Stimulated activated CD8-positive, alpha-beta memory T cell treated with anti-CD3 and anti-CD28 coated beads, Interleukin-7, amount 100 ng/mL, for 48 hours (primary cell): ENCODE measurements around the gene TWF2.
A peak's percentile ranks its signal among the peaks of the same experiment; 100 is the strongest.
"Not testable (repeated sequence)": the region's sequence is repeated elsewhere in the genome, so short reads cannot be mapped to it uniquely, and the experiment has no call there.

Experiments
- DNase-seq, 2 donors: peaks; one replicate each; pipeline ENCODE4 v3.0.0-alpha.2; 2020; ENCODE audit warnings: low read depth in 1 of 2; ENCODE audit errors: extremely low read depth in 1 of 2

Gene TWF2

DNA sequence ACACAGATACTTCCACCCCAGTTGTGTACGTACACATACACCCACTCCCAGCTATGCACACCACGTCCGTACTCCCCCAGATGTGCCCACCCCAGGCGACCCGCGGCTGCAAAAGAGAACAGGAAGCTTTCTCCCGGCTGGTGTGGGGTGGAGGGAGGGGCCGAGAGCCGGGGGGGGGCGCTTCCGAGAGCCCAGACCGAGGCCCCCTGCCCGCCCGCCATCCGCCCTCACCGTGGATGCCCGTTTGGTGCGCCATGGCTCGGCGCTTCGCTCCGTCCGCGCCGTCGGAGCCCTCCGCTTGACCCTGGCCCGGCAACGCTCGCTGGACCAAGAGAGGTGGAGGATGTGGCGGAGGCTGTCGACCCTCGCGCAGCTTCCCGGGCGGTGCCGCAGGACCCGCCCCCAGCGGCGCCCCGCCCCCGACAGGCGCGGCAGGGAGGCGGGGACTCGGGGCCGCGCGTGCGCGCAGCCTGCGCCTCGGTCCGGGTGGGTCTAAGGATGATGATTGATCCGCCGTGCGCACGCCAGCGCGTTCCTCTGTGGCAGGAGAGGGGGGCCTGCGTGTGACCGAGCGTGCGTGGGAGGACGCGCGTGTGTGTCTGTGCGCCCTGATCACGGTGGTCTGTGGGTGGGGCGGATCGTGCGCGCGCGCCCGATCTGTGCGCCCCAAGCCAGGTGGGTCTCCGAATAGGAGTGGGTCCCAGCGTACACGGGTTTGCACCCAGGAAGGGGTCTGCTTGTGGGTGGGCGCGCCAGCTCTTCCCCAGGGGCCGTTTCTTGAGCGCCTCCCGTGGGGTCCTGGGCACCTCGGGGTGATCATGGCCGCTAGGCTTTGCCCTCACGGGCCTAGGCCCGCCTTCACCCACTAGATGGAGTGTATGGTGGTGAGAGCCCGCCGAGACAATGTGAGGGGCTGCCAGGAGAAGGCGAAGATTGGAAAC is at the start of gene TWF2:
TWF2 (minus strand) TSS at position 398 of the 941 bp plus-strand sequence; CDS start at position 256, 142 bp downstream.
- peak; percentile 83 to 84 for DNase-seq

DNA sequence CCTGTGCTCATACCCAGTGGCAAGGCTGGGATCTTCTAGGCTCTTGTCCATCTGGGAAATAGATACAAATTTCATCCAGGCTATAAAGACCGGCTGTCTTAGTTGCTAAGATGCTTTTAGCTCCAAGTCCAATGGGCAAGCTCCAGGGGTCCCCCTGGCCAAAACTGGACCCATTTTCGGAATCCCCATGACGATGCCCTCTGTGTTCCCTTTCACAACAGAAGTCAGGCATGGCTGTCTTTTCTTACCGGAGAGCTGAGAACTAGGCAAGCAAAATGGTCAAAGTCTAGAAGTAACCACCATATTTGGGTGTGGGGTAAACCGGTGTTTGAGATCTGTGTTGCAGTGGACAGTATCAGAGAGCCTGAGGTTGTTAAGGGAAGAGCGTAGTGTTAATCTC is 49.7 kb upstream of the TWF2 start:
- DNase-seq = no peak

DNA sequence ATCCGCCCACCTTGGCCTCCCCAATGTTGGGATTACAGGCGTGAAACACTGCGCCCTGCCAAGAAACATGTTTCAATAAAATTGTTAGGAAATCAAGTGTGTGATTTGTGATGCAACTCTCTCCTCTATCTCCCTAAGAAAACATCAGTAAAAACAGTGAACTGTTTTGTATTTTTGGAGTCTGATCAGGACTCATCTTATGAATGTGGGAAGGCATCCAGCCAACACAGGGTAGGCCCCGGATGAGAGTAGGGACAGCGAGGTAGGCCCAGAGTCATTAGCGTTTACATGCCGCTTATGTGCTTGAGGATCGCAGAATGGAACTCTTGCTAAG is 47.8 kb upstream of the TWF2 start:
- no peak for DNase-seq

DNA sequence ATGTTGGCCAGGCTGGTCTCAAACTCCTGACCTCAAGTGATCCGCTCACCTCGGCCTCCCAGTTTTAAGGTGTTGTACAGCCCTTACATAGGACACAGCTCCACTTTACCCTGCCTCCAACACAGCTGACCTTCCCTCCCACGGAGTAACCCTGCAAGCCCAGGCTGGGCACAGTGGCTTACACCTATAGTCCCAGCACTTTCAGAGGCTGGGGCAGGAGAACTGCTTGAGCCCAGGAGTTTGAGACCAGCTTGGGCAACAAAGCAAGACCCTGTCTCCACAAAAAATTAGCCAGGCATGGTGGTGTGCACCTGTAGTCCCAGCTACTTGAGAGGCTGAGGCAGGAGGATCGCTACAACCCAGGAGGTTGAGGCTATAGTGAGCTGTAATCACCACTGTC is 45.1 kb upstream of the TWF2 start:
- DNase-seq = not testable (repeated sequence)

DNA sequence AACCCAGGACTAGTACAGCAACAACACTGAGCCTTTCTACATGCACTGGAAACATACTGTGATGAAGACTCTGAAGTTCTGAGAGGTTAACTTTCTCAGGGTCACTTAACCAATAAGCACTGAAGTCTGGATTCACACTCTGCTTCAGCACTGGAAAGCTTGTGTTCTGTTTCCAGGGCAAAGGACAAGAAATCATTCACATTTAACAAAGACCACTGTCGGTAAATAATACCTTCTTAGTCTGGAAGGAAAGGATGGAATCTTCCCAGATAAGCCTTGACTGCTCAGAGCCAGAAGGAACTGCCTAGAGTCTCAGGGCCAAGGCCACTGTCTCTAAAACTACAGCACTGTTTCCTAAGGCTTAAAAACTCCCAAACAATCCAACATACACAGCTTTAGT is 44.3 kb upstream of the TWF2 start:
- DNase-seq = no peak

DNA sequence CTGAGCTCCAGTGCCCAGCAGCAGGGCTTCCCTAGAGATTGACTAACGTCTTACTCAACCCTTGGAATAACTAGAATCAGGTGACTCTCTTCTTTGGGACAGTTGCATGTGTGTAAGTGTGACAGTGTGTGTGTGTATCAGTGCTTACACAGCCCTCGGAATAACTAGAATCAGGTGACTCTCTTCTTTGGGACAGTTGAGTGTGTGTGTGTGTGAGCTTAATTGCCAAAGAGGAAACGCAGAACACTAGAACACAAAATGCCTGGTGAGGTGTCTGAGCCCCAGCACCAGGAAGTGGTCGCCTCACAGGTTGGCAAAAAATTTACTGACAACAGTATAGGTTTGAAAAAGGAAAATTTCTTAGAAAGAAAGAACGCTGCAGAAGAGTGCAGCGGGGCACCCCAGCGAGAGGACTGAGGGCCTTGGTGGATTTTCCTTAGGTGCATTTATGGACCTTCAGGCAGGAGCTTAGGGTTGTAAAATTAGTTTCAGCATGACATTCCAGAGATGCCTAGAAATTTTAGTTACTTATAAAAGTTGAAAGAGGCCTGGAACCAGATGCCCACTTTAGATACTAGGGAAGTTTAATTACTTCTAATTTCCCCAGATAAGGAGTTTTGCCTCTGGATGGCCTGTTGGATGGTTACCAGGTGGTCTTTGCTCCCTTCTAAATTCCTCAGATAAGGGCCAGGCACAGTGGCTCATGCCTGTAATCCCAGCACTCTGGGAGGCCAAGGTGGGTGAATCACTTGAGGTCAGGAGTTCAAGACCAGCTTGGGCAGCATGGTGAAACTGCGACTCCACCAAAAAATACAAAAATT is 43.2 kb upstream of the TWF2 start:
- DNase-seq = no peak

DNA sequence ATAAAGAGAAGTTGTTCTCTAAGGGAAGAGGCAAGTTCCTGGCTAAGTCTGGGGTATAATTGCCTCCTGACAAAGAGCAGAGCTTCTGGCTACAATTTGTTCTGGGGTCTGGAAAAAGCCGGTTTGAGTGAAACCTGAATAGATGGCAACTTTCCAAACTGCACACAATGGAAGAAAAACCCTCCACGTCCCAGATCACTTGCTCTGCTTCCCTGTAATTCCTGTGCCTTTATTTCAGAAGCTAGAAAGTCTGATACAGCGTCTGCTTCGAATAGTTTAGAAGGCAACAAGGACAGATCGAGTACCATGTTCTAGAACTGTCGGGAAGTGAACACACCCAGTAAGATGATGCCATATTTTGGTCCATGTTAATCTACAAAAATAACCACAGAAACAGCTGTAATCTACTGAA is 41.1 kb upstream of the TWF2 start:
- no peak for DNase-seq

DNA sequence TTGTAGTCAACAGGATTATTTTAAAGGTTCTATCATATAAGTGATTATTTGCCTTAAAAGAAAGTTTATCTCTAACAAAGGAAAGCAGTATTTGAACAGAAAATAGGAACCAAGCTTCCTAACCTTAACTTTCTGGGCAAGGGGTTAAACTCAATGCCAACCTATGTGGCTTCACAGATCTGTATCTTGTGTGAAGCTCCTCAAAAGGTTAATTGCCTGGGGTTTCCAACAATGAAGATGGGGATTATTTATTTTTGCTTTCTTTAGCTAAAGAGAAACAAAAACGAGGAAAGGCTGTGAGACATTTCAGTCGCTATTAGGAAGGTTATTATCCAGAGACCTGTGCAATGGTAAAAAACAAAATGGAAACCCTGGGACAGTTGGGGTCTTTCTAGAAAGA is 40.6 kb upstream of the TWF2 start:
- no peak for DNase-seq

DNA sequence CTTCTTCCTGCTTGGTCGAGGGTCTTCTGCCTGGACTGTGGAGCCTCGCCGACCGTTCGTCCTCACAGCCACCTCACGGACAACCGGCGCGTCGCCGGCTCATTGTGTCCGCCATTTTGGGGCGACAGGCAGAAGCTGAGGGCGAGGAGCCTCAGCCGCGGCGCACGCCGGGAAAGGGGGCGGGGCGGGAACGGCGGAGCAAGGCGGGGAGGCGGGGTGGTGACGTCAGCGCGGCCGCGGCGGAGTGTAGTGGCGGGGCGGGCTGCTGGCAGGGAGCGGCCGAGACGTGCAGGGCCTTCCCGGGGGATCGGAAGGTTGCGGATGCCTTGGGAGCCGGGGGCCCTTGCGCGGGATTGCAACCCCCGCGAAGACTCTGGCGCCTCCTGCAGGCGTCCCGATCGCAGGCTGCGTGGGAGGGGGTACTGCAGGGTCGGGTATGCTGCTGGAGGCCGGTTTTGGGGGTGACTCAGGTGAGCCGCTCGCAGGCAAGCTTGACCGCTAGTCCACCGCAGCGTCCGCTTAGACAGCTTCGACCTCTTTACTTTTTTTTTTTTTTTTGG is 39.6 kb upstream of the TWF2 start, which contains the start of gene WDR82:
WDR82 (minus strand) TSS at position 140 of the 560 bp plus-strand sequence. CDS start 288 bp downstream, outside the sequence.
- DNase-seq = peak; percentile 94 to 95

DNA sequence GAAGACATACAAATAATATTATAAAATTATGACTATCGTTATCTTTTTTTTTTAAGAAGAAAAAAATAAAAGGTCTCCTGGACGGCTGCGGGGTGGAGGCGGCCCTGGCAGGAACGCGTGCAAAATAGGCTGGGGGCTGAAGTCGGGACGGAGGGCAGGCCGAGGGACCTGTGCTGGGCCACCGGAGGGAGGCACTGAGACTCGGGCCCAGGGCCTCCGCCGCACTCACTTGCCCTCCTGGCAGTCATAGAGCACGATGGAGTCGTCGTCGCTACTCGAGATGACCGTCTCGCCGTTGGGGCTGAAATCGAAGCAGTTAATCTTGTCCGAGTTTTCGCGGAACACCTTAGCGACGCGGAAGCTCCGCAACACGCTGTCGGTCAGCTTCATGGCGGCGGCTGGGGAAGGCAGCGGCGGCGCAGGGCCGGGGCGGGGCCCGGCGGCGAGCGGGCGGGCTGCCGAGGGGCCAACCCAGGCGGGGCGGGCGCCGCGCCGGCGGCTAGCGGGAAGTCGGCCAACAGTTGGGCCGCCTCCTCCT is 39.1 kb upstream of the TWF2 start:
- peak in 1 of 2 donors; percentile 34 for DNase-seq

DNA sequence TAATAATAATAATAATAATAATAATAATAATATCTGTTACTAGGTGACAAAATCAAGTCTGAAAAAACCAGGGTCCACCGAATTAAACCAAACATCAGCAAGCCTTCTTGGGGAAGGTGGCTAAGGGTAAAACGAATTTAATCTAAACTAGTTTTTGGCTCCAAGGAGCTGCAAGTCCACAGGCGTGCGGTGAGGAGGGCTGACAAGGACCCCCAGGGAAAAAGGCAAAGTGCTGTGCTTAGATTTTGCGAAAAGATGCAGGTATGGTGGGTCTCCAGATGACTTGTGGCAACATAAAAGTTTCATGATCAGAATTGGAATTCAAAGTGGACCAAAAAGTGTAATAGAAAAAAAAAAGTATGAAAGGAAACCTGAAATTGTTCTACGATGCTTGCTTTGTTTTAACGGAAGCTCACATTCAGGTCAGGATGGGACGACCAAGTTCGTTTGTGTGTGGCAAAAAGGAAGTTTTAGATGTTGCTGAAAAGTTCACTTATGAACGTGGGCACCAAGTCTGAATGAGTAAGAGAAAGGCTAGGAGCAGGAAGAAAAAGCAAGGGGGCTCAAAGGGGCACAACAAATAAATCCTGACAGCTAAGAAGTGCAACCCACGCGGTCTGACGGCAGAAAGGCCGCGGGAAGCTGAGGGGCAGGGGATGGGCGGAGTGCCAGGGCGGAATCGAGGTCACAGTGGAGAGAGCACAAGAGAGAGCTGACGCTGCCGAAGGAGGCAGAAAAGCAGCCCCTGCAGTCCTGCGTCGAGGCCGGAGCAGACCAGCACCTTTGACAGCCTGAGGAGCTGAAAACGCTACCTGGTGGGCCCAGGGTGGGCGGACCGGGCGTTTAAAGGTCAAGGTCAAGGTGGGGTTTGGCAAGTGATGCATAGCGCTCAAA is 38.4 kb upstream of the TWF2 start:
- DNase-seq = peak; percentile 65 to 84

DNA sequence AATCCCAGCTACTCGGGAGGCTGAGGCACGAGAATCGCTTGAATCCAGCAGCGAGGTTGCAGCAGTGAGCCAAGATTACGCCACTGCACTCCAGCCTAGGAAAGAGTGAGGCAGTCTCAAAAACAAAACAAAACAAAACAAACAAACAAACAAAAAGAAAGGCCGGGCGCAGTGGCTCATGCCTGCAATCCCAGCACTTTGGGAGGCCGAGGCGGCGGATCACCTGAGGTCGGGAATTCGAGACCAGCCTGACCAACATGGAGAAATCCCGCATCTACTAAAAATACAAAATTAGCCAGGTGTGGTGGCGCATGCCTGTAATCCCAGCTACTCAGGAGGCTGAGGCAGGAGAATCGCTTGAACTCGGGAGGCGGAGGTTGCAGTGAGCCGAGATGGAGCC is 35.8 kb upstream of the TWF2 start:
- DNase-seq = not testable (repeated sequence)

DNA sequence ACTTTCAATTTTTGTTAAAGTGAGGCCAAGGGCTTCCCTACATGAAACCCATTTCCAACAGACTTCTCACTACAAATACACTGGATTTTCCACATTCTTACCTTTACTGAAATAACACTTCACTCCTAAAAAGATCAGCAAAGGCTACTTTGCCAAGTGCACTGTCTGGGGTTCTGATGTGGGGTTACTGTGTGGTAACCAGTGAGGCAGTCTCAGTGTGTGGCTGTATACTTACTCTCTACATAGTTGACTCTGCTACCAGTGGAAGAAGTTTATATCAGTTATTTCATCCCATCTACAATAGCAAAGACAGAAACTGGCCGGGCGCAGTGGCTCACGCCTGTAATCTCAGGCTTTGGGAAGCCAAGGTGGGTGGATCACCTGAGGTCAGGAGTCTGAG is 33.9 kb upstream of the TWF2 start:
- DNase-seq = no peak

DNA sequence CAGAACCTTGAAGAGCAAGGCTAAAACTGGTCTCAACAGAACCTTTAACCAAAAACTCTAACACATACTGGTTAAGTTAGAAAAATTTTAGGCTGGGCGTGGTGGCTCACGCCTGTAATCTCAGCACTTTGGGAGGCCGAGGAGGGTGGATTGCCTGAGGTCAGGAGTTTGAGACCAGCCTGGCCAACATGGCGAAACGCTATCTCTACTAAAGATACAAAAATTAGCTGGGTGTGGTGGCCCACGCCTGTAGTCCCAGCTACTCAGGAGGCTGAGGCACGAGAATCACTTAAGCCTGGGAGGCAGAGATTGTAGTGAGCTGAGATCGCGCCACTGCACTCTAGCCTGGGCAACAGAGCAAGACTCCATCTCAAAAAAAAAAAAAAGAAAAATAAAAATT is 33.2 kb upstream of the TWF2 start:
- DNase-seq = not testable (repeated sequence)

DNA sequence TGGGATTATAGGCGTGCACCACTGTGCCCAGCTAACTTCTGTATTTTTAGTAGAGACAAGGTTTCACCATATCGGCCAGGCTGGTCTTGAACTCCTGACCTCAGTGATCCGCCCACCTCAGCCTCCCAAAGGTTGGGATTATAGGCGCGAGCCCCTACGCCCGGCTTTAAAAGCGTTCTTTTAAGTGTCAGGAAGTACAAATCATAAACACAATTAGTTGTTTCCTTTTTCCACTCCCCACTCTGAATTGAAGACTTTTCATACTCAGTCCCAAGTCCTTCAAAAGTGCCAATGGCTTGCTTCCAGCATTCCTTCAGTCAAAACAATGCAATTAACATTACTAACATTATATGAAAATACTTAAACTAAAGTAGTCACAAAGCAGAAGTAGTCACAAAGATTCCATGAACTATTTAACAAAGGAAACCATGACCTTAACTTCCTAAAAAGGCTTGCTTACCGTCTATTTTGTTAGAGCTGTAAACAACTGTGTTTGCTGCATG is 31.3 kb upstream of the TWF2 start:
- no peak for DNase-seq

DNA sequence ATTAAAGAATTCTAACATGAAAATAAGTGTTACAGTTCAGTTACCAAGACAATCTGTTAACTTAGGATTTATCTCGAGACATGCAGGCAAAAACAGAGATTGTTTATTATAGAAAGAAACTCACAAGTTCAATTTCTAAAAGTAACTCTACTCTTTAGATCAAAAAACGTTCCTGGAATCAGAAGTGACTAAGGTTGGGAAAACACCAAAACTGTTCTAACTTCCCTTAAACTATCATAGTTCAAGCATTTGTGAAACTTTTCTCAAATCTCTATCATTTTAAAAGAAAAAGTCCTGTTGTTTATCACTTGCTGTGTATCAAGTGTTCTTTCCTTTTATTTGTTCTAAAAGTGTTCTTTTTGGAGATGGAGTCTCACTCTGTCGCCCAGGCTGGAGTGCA is 30.8 kb upstream of the TWF2 start:
- no peak for DNase-seq

DNA sequence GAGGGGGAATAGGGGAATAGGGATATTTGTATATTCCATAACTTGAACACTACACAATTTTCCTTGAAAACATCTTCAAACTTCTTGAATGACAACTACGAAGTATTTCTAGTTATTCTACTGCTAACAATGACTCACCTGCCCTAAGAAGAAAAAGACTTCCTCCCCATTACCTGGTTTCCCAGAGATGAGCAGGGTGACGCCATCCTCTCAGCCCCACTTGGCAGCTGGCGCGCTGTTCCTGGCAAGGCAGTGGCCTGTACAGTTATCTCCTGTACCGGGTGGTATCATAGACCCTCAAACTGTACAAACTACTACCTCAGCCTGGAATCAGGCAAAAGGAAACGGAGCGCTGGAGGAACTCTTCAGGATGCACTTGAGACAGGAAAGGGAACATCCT is 29.1 kb upstream of the TWF2 start:
- DNase-seq = peak in 1 of 2 donors; percentile 59

DNA sequence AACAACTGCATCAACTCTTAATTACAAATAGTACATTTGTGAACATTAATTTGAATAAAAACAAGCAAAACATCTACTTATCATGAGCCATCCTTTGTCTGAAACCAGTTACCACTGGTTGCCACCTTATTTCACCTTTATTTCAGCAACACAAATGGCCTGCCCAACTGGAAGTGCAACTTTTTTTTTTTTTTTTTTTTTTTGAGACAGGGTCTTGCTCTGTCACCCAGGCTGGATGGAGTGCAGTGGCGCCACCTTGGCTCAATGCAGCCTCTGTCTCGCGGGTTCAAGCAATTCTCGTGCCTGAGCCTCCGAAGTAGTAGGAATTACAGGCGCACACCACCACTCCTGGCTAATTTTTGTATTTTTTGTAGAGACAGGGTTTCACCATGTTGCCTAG is 26.4 kb upstream of the TWF2 start:
- no peak for DNase-seq

DNA sequence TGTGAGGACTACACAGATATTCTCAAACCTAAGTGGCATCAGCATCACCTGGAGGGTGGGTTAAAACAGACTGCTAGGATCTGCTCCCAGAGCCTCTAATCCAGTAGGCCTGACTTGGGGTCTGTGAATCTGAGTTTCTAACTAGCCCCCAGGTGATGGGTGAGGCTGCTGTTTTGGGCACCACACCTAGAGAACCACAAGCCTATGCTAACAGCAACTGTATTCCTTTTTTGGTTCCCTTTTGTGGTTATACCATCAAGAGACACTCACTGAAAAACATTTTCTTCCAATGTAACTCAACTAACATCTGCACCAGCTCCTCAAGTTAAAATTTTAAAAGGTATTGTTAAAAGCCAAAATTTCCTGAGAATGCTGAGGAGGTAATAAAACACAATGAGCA is 23.5 kb upstream of the TWF2 start:
- DNase-seq = no peak

DNA sequence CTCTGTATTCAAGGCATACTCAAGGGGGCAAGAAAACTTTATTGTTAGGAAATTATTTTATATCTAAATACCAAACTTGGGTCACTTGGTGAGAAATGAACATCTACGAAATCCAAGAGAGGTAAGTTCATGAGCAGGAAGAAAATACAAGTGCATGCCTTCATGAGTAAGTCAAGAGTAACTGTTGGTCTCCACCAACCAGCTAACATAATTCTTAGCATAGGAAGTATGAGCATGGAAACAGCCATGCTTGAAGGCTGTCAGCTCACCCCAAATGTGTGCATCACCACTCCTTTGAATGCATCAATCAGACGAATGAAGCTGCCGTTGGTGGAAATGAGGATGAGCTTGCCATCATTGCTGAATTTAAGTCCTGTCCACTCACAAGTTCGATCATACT is 20.5 kb upstream of the TWF2 start:
- DNase-seq = no peak
